ENCODE measurements around the gene CPNE4.

Gene CPNE4

GRCh38 chr3:131850223-131850622 is 184.6 kb downstream of the CPNE4 start:
- Histone ChIP-seq H3F3A (ENCODE audit: control insufficient read depth, insufficient read depth) (no peaks in the 10 kb centered on the region), H3K27ac (ENCODE audit: low read depth, low read length) (no peak overlapping the region), H3K9me2 (replicated peaks; ENCODE audit: control insufficient read depth, low read length) (no peaks in the 10 kb centered on the region), H3K9me3 (ENCODE audit: control insufficient read depth, insufficient read depth, low read length) (no peaks in the 10 kb centered on the region), H3K4me3 (ENCODE audit: low read length) (no peak overlapping the region), H3K27me3 (ENCODE audit: control insufficient read depth, low read length) (no peaks in the 10 kb centered on the region), H3K79me2 (ENCODE audit: control insufficient read depth, low read length) (no peaks in the 10 kb centered on the region), H3K4me1 (ENCODE audit: control insufficient read depth, low read length) (no peaks in the 10 kb centered on the region), H3K36me3 (ENCODE audit: control insufficient read depth, low read length) (no peaks in the 10 kb centered on the region), H3K4me2 (ENCODE audit: low read length) (no peak overlapping the region), H4K20me1 (ENCODE audit: control insufficient read depth, insufficient read depth, low read depth, low read length) (no peaks in the 10 kb centered on the region)
- TF ChIP-seq EZH2phosphoT487 (IDR thresholded peaks at IDR 0.05; ENCODE audit: borderline replicate concordance, low read length) (no peak), CTCF (IDR thresholded peaks at IDR 0.05; ENCODE audit: low read depth, low read length, poor library complexity, severe bottlenecking) (no peak)

- Histone ChIP-seq H3K9me3 (ENCODE audit: control insufficient read depth, insufficient read depth, low read length) (no peaks in the 10 kb centered on the region), H3K4me1 (ENCODE audit: control insufficient read depth, low read length) (no peaks in the 10 kb centered on the region), H3K79me2 (ENCODE audit: control insufficient read depth, low read length) (no peaks in the 10 kb centered on the region), H3K27me3 (ENCODE audit: control insufficient read depth, low read length) (no peaks in the 10 kb centered on the region), H3K36me3 (ENCODE audit: control insufficient read depth, low read length) (no peaks in the 10 kb centered on the region), H4K20me1 (ENCODE audit: control insufficient read depth, insufficient read depth, low read depth, low read length) (no peaks in the 10 kb centered on the region), H3F3A (ENCODE audit: control insufficient read depth, insufficient read depth) (no peaks in the 10 kb centered on the region), H3K4me2 (ENCODE audit: low read length) (no peak overlapping the region), H3K4me3 (ENCODE audit: low read length) (no peak overlapping the region), H3K27ac (ENCODE audit: low read depth, low read length) (no peak overlapping the region), H3K9me2 (replicated peaks; ENCODE audit: control insufficient read depth, low read length) (no peaks in the 10 kb centered on the region)
- TF ChIP-seq EZH2phosphoT487 (IDR thresholded peaks at IDR 0.05; ENCODE audit: borderline replicate concordance, low read length), result no peak
- no peak for TF ChIP-seq CTCF (IDR thresholded peaks at IDR 0.05; ENCODE audit: low read depth, low read length, poor library complexity, severe bottlenecking)
Observed at GRCh38 chr3:131849616-131850015, 185.2 kb downstream of the CPNE4 start.

- Histone ChIP-seq H3K36me3 (ENCODE audit: control insufficient read depth, low read length) (no peaks in the 10 kb centered on the region), H3K9me2 (replicated peaks; ENCODE audit: control insufficient read depth, low read length) (no peaks in the 10 kb centered on the region), H3F3A (ENCODE audit: control insufficient read depth, insufficient read depth) (no peaks in the 10 kb centered on the region), H3K4me3 (ENCODE audit: low read length) (no peak overlapping the region), H3K9me3 (ENCODE audit: control insufficient read depth, insufficient read depth, low read length) (no peaks in the 10 kb centered on the region), H4K20me1 (ENCODE audit: control insufficient read depth, insufficient read depth, low read depth, low read length) (no peaks in the 10 kb centered on the region), H3K27ac (ENCODE audit: low read depth, low read length) (no peak overlapping the region), H3K79me2 (ENCODE audit: control insufficient read depth, low read length) (no peaks in the 10 kb centered on the region), H3K4me2 (ENCODE audit: low read length) (no peak overlapping the region), H3K27me3 (ENCODE audit: control insufficient read depth, low read length) (no peaks in the 10 kb centered on the region), H3K4me1 (ENCODE audit: control insufficient read depth, low read length) (no peaks in the 10 kb centered on the region)
- TF ChIP-seq CTCF (IDR thresholded peaks at IDR 0.05; ENCODE audit: low read depth, low read length, poor library complexity, severe bottlenecking), result no peak
- TF ChIP-seq EZH2phosphoT487 (IDR thresholded peaks at IDR 0.05; ENCODE audit: borderline replicate concordance, low read length), result no peak
Observed at GRCh38 chr3:131847966-131848510, 186.8 kb downstream of the CPNE4 start.

Data from DOHH2 (cell line).